NCI-H2227 (cell line): ENCODE data around the gene CTNNA3.

ENCODE experiments used
- DNase-seq: peaks from one replicate; lab custom pipeline; 2025; ENCODE audit not compliant: unreplicated experiment; lab: John Stamatoyannopoulos, UW

The CTNNA3 gene

DNA sequence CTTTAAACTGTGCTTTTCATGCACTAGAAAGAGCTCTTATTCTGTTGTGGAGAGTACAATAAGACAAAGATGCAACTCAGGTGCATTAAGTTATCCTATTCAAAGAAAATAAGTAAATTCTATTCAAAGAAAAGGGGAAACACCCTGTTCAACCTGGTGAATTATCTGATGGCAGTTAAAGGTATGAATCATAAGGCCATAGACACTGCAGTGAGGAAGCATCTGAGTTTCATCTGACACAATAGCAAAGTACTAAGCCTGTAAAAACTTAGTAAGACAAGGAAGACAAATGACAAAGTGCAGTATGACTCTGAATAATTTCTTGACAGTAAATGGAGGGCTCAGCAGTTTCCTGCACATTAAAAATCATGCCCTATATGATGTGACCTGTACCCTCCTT is 861.2 kb downstream of the CTNNA3 start:
- DNase-seq, result no peak

DNA sequence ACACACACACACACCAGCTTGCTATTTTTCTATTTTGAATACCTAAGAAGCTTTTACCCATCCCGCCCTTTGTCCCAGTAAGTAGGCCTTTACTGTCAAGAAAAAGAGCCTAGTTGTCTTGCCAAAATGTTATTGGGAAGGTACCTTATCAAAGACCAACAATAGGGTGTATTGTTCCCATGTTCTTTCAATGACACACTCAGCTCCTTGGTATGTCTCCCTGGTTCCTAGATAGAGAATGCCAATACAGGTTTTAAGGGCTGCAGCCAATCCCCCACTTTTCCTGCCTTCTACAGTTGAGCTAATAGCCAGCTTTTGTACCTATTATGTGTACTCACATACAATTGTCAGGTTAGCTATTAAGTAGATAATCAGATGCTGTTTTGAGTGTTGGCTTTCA is 862.1 kb downstream of the CTNNA3 start:
- no peak for DNase-seq

DNA sequence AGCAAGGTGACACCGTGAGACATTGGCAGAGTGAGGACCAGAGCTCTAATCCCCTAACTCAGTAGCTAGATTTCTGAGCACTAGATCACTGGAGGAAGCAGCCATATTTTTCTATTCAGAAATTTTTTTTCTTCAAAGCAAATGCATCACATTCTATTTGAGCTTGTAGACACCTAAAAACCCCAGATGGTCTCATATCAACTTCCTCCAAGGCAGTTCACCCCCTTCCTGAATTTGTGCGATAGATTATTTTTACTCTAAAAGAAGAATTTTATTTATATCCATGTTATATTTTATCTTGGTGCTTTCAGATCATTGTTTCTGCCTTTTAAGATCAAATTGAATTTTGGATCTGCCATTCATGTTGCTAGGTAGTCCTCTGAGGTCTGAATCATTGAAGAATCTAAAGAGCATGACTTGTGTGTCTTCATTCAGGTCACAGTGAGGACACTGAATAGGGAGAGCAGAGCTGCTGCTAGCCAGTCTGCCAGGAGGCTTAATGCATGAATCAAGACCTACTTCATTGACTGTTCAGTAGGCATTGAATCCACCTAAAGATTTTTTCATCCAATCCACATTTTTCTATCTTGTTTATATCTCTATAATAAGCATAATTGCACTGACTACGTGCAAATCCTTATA is 863.1 kb downstream of the CTNNA3 start:
- no peak for DNase-seq

DNA sequence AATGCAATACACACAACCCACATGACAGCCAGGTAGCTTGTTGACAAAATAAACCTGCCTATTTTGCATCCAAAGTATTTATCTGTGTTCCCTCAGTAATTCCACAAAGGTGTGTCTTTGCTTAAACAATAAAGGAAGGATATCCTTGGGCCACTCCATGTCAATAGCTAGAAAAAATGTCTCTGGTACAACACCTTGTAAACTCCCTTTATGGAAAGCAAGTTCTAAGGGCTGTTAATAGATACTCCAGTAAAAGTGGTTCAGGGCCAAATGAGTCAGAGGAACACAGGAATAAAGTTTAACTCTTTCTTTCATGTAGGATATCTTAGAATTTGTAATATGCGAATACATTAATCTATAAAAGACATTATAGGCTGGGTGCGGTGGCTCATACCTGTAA is 867.0 kb downstream of the CTNNA3 start:
- no peak for DNase-seq

DNA sequence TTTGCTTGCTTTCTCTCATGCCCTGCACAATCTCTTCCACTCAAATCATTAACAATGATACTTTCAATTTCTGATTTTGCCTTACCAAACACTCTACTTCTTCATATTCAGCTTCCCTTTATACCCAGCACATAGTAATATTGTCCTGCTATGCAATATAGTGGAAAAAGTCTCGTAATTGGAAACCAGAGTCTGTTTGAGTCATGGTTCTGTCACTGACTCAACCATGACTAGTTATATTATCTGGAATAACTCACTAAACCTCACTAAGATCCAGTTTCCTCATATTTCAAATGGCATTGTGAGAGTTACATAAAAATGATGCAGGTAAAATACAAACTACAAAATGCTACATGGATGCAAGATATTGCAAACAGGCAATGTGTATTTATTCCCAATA is 868.6 kb downstream of the CTNNA3 start:
- DNase-seq, result no peak

DNA sequence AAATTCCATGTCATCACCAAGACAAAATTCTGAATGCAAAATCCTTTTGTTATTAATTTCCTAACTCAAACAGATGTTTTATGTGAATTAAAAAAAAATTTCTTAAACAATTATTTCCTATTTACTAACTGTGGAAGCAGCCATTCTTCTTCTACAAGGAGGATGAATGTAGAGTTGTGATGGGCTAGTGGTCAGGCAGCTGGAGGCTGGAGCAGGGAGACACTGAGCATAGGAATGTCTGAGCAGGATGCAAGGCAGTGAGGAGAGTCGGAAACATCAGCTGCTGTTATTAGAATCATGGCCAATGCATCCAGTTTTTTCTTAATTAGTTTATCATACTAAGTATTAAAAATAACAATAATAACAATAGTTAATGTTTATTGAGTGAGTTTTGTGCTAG is 872.7 kb downstream of the CTNNA3 start:
- no peak for DNase-seq

DNA sequence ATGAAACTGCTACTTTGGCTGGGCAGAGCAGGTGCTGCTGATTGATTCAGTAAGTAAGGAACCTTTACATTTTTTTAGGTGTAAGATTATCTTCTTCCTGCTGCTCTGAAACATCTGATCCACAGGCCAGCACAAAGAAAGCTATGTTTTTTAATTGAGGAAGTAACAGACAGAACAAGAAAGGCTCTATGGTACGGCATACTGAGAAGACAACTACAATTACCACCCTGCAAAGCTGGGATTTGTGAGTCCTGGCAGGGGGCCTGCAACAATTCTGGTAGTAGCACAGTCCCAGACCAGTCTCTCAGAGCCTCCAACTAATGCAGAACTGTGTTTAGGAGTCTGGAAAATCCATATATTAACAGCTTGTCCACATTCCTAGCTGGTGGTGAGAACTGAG is 873.2 kb downstream of the CTNNA3 start:
- DNase-seq, result peak; percentile 34

DNA sequence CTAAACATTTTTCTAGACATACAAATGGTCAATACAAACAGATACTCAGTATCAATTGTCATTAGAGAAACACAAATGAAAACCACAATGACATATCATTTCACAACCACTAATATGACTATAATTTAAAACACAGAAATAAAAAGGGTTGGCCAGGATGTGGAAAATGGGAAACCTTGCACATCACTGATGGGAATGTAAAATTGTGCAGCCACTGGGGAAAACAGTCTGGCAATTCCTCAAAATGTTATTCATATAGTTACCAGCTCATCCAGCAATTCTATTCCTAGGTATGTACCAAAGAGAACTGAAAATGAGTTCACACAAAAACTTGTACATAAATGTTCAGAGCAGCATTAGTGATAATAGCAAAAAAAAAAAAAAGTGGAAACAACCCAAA is 876.3 kb downstream of the CTNNA3 start:
- no peak for DNase-seq

DNA sequence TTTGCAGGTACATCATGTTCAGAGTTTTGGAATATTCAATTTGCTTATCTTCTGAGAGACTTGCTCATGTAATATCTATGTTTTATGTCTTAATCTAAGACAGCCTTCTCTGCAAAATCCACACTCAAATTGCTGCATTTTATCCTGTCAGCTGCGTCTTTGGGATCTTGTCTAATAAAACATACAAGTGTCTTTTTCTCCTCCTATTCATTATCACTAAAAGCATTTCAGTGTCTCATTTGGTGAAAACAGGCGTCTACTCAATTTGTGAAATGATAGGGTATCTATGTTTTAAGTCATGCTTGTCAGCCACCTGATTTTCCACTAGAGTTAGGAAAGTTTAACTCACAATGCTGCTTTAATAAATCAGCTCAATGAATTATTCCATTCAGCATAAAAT is 882.9 kb downstream of the CTNNA3 start:
- peak; percentile 75 for DNase-seq

DNA sequence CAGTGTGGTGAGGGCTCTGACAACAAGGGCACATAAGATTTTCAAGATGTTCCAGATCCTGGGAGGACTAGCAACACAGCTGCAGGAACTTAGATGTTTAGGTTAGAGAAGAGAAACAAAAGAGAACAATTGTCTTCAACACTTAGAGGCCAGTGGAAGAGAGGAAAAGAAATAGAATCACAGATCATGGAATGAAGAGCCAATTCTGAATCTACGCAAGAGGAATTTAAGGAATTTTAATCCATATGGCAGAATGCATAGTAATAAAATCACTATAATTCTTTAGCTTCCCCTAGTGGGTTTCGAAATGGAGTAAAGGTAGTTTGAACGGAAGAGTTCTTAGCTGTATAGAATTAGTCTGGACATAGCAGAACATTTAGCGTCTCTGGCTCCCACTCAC is 884.8 kb downstream of the CTNNA3 start:
- no peak for DNase-seq

DNA sequence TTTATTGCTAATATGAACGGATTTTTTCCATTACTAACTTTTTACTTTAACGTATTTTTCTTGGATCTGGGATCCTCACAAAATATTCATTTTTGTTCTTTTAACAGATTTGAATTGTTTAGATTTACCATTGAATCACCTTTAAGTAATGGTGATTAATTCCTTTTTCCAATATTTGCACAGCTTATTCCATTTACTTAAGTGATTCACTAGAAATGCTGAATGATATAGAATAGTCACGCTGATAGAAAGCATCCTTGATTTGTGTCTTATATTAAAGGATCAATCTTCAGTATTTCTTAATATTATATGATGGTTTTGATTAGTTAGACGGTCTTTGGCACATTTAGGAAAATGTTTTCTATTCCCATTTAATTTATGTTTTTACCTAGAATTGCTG is 886.6 kb downstream of the CTNNA3 start:
- no peak for DNase-seq

DNA sequence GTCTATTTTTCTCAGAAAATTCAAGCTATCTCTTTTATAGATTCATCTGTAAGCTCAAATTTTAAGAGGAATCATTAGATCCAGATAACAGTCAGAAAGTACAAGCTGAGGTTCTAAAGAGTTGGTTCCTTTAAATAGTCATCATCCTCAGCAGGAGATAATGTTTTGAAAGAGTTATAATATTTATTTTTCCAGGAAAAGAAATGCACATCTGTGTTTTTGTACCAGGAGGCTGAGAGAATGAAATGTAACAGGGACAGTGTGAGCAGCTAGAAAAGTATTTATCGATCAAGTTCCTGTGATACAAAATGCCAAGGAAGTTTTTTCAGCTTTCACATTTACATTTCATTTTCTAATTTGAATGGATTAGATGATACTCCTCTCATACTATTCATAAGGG is 890.4 kb downstream of the CTNNA3 start:
- DNase-seq, result no peak

DNA sequence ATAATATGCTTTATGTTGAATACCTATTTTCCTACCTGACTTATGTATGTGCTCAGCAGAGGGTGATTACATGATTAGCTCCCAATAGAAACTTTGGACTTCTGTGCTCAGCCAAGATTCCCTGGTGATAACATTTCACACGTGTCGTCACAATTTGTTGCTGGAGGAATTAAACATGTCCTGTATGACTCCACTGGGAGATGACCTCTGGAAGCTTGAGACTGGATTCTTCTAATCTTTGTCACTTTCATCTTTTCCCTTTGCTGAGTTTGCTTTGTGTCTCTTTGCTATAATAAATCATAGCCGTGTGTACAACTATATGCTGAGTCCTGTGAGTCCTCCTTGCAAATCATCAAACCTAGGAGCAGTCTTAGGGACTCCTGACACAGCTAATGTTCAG is 891.0 kb downstream of the CTNNA3 start:
- DNase-seq, result no peak

DNA sequence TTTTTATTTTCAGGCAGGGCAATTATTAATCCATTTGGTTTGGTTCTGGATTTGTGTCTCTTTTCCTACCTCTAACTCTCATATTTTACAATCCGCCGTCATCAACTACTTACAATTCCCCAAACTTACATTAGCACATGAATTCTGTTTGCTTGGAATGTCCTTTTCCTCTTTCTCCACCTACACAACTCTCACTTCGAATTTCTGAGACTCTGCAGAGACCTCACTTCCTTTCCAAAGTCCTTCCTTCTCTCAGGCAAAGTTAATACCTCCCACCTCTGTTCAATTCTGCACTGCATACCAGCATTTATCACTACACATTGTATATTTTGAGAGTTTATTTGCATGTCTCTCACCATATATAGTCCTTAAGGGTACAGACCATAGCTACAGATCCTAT is 892.8 kb downstream of the CTNNA3 start:
- no peak for DNase-seq

DNA sequence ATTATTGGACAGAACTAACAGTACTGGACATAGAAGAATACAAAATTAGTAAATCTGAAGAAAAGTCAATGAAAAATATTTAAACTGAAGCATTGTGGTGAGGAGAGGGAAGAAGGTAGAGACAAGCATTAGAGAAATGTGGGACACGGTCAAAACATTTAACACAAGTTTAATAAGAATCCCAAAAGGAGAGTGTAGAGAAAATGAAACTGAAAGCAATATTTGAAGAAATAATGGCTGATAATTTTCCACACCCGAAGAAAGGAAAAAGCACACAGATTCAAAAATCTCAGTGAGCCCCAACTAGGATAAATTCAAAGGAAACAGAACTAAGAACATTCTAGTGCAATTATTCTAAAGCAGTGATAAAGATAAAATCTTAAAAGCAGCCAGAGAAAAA is 896.5 kb downstream of the CTNNA3 start:
- no peak for DNase-seq

DNA sequence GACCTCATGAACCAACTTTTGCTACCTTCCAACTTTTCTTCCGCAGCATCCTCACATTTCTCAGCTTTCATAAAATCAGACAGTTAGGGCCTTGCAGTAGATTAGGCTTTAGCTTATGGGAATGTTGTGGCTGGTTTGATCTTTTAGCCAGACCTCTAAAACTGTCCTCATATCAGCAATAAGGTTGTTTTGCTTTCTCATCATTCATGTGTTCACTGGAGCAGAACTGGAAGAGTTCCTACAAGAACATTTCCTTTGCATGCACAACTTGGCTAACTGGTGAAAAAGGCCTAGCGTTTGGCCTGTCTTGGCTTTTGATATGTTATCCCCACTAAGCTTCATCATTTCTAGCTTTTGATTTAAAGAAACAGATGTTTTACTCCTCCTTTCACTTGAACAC is 900.1 kb downstream of the CTNNA3 start:
- DNase-seq, result no peak

DNA sequence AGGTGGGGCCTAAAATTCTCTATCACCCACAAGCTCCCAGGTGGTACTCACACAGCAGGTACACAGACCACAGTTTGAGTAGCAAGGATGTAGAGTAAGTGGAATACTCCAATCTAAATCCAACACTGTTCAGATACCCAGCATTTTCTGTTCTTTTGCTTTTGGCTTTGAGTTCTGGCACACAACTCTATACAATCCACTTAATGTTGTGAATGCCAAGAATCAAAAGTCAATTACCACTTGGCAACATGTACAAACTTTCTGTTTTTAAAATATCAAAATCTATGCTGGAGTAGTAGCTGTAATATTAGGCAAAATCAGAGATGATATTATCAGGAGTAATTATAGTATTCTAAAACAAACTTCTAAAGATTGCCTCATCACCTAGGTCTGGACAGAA is 903.6 kb downstream of the CTNNA3 start:
- DNase-seq, result no peak

DNA sequence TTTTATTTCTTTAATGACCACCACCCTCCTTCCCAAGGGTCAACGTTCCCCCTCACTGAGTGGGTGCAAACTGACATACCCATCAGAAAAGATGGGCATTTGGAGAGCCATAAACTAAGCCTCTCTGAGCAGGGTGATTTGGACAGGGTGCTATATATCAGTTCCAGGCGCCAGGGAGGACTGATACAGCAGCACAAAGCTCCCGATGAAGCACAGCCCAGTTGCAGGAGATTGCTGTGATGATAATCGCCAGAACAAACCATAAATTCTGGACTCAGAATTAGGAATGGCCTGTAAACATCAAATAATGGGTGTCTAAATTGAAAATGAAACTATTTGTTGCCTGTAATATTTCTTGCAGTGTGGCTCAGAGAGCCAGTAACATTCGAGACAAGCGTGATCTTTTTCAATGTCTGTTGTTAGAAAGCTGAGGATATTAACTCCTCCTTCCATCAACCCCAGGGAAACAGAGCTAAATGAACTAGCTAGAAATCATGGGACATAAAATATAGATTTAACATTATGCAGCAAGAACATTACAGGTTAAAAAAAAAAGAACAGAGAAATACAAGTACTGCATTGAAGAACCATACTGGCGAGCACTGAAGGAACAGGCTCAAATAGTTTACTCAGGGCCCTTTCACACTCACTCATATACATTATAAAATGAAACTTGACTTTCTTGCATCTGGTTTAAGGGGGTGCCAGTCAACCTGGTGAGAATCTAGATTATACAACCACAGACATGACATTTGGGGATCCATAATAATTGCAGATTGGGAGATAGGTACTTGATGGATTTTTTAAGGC is 907.6 kb downstream of the CTNNA3 start:
- DNase-seq, result no peak

DNA sequence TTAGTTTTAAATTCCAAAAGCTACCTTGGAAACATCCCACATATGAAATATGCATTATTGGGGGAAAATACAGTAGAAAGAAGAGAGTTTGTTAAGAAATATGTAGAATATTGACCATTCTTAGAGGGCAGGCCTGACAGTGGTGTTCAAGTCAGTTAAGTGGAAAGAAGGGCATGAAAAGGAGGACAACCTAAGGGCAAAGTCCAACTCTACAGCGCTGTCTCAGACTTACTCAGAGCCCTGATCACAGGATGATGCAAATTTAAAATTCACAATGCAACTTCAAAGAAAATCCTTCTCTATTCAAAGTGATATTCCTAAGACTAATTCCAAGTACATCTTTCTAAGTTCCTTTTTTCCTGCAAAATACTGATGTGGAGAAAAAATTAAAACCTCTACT is 909.3 kb downstream of the CTNNA3 start:
- no peak for DNase-seq

DNA sequence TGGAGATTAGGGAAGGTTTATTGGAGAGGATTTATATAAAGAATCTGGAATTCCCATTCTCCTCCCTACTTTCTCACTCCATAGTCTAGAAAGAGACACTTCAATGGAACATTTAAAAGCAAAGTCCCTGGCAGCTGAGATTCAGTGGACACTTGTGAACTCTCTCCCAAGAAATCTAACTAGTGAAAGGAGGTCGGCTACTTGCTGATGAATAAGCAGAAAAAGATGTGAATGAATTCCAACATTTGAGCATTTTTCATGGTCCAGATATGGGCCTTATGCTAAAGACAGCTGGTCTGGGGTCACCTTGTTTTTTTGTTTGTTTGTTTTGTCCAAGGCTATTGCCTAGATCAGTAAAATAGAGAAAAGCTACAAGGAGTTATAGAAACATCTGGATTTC is 911.2 kb downstream of the CTNNA3 start:
- no peak for DNase-seq

DNA sequence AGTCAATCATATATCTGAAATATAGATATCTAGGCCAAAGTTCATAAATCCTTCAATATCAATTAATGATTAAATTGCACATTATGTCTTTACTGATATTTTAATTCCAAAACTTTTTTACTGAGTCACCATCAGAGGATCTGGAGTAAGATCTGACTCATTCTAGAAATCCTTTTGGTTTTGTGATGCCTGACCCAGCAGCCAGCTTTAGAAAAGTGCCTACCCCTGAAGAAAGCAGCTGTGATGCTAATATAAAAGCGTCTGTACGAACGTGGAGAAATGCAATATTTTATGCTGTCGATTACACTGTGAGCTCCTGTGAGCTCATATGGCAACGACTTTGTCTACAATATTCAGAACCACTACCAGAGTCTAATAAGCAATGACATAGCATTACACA is 912.7 kb downstream of the CTNNA3 start:
- DNase-seq, result no peak

DNA sequence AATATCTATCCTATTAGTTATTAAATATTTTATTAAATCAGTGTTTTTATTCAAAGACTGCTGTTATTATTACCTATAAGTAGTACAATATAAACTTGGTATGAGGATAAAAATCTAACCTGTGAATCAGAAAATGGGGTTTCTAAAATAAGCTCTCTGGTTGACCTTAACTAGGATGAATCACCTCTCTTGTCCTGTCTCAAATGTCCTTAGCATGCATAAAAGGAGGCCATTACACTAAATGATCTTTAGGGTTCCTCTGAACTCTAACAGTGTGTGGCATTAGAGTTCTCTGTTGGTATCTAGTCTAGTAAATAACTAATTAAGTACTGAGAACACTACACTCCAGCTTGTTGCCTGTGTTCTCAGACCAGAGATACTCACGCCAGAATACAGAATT is 913.2 kb downstream of the CTNNA3 start:
- no peak for DNase-seq

DNA sequence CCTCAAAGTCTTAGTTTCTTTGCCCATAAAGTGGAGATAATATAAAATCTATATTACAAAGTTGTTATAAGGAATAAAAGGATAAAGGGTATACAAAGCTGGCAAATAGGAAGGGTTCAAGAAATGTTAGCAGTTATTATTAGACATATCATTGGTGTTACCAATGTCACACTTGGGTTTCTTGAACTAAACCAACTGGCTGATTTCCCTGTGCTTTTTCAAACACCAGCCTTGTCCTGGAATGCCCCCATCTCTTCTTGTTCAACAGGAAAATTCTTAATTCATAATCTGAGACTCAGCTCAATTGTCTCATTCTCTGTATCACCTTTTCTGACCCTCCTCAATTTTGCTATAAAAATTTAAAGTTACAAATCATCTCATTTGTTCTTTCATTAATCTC is 913.9 kb downstream of the CTNNA3 start:
- DNase-seq, result no peak
